Duodenal mucosa (tissue), 2 donors: ENCODE measurements around the gene TMEM184A.

Experiments used
- H3K27ac ChIP-seq: one replicate; pipeline ENCODE4 v1.7.0; 2013; ENCODE audit warnings: low read depth, low read length
- H3K27me3 ChIP-seq, 2 donors: one replicate each; pipeline ENCODE4 v1.7.0; 2013; ENCODE audit warnings: low read length in 2 of 2, control low read depth in 1 of 2; ENCODE audit not compliant: insufficient read depth in 2 of 2, control insufficient read depth in 1 of 2
- H3K36me3 ChIP-seq, 2 donors: one replicate each; pipeline ENCODE4 v1.7.0; 2013; ENCODE audit warnings: low read length in 2 of 2, control low read depth in 1 of 2; ENCODE audit not compliant: insufficient read depth in 2 of 2, control insufficient read depth in 1 of 2
- H3K4me1 ChIP-seq, 2 donors: one replicate each; pipeline ENCODE4 v1.7.0; 2013; ENCODE audit warnings: low read length in 2 of 2, control low read depth in 1 of 2; ENCODE audit not compliant: insufficient read depth in 2 of 2, control insufficient read depth in 1 of 2
- H3K4me3 ChIP-seq, 2 donors: one replicate each; pipeline ENCODE4 v1.7.0; 2013; ENCODE audit warnings: low read length in 2 of 2, low read depth in 1 of 2
- H3K9ac ChIP-seq, 2 donors: one replicate each; pipeline ENCODE4 v1.7.0; 2013; ENCODE audit warnings: low read length in 2 of 2, low read depth in 1 of 2
- H3K9me3 ChIP-seq, 2 donors: one replicate each; pipeline ENCODE4 v1.7.0; 2013; ENCODE audit warnings: low read length in 2 of 2, control low read depth in 1 of 2; ENCODE audit not compliant: control insufficient read depth in 1 of 2

The TMEM184A gene

GRCh38 chr7:1580422-1581030 is 24.5 kb upstream of the TMEM184A start:
- no peaks in the 10 kb centered on the region for H3K36me3 ChIP-seq
- H3K27me3 ChIP-seq, result no peaks in the 10 kb centered on the region
- H3K4me3 ChIP-seq, result no peak overlapping the region
- H3K9ac ChIP-seq, result no peak overlapping the region
- no peaks in the 10 kb centered on the region for H3K9me3 ChIP-seq
- H3K4me1 ChIP-seq, result peaks cover 0 to 4% of the 10 kb centered on the region in 2 donors
- no peak overlapping the region for H3K27ac ChIP-seq

GRCh38 chr7:1579481-1580421 is 23.7 kb upstream of the TMEM184A start:
- no peaks in the 10 kb centered on the region for H3K27me3 ChIP-seq
- no peaks in the 10 kb centered on the region for H3K9me3 ChIP-seq
- H3K36me3 ChIP-seq, result no peaks in the 10 kb centered on the region
- no peak overlapping the region for H3K4me3 ChIP-seq
- H3K9ac ChIP-seq, result no peak overlapping the region
- no peak overlapping the region for H3K27ac ChIP-seq
- peaks cover 0 to 4% of the 10 kb centered on the region in 2 donors for H3K4me1 ChIP-seq

DNA sequence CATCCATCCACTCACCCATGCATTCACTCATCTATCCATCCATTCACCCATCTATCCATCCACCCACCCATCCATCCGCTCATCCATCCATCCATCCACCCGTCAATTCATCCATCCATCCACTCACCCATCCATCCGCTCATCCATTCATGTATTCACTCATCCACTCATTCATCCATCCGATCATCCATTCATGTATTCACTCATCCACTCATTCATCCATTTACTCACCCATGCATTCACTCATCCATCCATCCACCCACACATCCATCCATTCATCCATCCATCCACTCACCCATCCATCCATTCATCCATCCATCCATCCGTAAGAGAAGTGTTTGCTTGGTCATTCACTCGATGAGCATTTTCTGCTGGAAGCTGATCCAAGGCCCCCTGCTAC is 22.5 kb upstream of the TMEM184A start:
- H3K27me3 ChIP-seq, result no peaks in the 10 kb centered on the region
- H3K36me3 ChIP-seq, result no peaks in the 10 kb centered on the region
- H3K9me3 ChIP-seq, result no peaks in the 10 kb centered on the region
- H3K4me3 ChIP-seq, result no peak overlapping the region
- H3K9ac ChIP-seq, result no peak overlapping the region
- H3K27ac ChIP-seq, result no peak overlapping the region
- H3K4me1 ChIP-seq, result peaks cover 0 to 4% of the 10 kb centered on the region in 2 donors

- H3K4me1 ChIP-seq, result peaks cover 0 to 4% of the 10 kb centered on the region in 2 donors
- no peak overlapping the region for H3K4me3 ChIP-seq
- H3K27me3 ChIP-seq, result no peaks in the 10 kb centered on the region
- no peak overlapping the region for H3K9ac ChIP-seq
- H3K9me3 ChIP-seq, result no peaks in the 10 kb centered on the region
- no peaks in the 10 kb centered on the region for H3K36me3 ChIP-seq
- H3K27ac ChIP-seq, result no peak overlapping the region
These were observed 20.7 kb upstream of the TMEM184A start for GRCh38 chr7:1576521-1577253.

- no peaks in the 10 kb centered on the region for H3K27me3 ChIP-seq
- no peak overlapping the region for H3K9ac ChIP-seq
- H3K9me3 ChIP-seq, result no peaks in the 10 kb centered on the region
- no peaks in the 10 kb centered on the region for H3K36me3 ChIP-seq
- H3K27ac ChIP-seq, result no peak overlapping the region
- no peak overlapping the region for H3K4me3 ChIP-seq
- peaks cover 5 to 9% of the 10 kb centered on the region in 2 donors for H3K4me1 ChIP-seq
These were observed 19.8 kb upstream of the TMEM184A start for GRCh38 chr7:1575809-1576208.

DNA sequence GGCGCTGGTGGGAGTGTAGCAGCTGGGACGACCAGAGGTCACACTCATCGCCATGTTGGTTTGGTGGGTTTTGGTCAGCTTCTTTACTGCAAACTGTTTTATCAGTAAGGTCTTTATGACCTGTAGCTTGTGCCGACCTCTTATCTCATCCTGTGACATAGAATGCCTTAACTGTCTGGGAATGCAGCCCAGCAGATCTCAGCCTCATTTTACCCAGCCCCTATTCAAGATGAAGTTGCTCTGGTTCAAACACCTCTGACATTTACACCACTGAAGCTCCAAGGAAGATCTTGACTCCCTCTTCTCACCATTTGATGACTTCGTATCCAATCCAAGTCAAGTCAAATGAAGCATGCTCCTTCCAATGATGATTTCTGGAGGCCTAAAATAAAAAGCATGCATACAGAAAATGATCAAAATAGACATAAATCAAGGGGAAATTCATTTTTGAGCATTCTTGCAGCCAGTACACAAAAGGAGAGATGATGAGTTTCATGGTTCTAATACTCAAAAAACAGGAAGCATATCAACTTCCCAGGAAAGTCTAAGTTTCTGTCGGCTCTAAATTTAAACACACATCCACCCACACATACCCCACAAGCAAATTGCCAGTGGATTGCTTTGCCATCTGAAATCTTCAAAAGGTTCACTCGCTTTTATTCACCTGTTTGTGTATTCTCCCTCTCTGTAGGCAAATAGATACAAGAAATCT is 16.3 kb upstream of the TMEM184A start:
- no peaks in the 10 kb centered on the region for H3K27me3 ChIP-seq
- no peak overlapping the region for H3K9ac ChIP-seq
- H3K36me3 ChIP-seq, result peaks cover 0 to 4% of the 10 kb centered on the region in 2 donors
- peaks cover 14 to 25% of the 10 kb centered on the region in 2 donors for H3K4me1 ChIP-seq
- H3K9me3 ChIP-seq, result no peaks in the 10 kb centered on the region
- no peak overlapping the region for H3K27ac ChIP-seq
- H3K4me3 ChIP-seq, result no peak overlapping the region

GRCh38 chr7:1569833-1570632 is 14.0 kb upstream of the TMEM184A start, which contains the start of gene PSMG3:
PSMG3 (minus strand) TSS chr7:1570032; CDS start chr7:1569339, 693 bp downstream.
- peak within 1 kb of the TSS; percentile 75 to 89 for H3K9ac ChIP-seq
- peaks cover 0 to 9% of the 10 kb centered on the region in 2 donors for H3K36me3 ChIP-seq
- H3K4me1 ChIP-seq, result peaks cover 19 to 37% of the 10 kb centered on the region in 2 donors

GRCh38 chr7:1569440-1569832 is 13.4 kb upstream of the TMEM184A start:
- H3K27ac ChIP-seq, result peak overlapping the region; percentile 30
- peak overlapping the region; percentile 74 to 89 for H3K9ac ChIP-seq

More at GRCh38 chr7:1569833-1570632, 14.0 kb upstream of the TMEM184A start, which contains the start of gene PSMG3:
- no peaks in the 10 kb centered on the region for H3K9me3 ChIP-seq
- H3K4me3 ChIP-seq, result peak within 1 kb of the TSS; percentile 84 to 87
- H3K27me3 ChIP-seq, result no peaks in the 10 kb centered on the region
- peak within 1 kb of the TSS; percentile 93 for H3K27ac ChIP-seq

DNA sequence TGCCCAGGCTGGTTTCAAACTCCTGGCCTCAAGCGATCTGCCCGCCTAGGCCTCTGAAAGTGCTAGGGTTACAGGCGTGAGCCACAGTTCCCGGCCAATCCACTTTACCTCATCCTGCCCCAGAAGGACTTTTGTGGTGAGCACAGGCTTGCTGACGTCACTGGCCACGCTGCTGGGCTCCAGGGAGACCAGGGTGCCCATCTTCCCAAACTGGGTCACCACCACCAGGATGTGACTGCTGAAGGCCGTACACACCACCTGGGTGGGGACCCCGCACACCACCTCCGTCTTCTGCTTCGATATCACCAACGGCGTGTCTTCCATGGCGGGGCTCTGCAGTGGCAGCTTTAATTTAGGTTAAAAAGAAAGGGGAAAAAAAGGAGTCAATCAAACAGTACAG is 13.0 kb upstream of the TMEM184A start:
- H3K4me3 ChIP-seq, result peak overlapping the region; percentile 84 to 87
- H3K9me3 ChIP-seq, result no peaks in the 10 kb centered on the region
- H3K27ac ChIP-seq, result no peak overlapping the region
- peaks cover 0 to 9% of the 10 kb centered on the region in 2 donors for H3K36me3 ChIP-seq
- H3K4me1 ChIP-seq, result peaks cover 19 to 37% of the 10 kb centered on the region in 2 donors
- no peaks in the 10 kb centered on the region for H3K27me3 ChIP-seq
- peak overlapping the region; percentile 74 to 89 for H3K9ac ChIP-seq

More at GRCh38 chr7:1569440-1569832, 13.4 kb upstream of the TMEM184A start:
- no peaks in the 10 kb centered on the region for H3K9me3 ChIP-seq
- no peaks in the 10 kb centered on the region for H3K27me3 ChIP-seq
- peaks cover 19 to 37% of the 10 kb centered on the region in 2 donors for H3K4me1 ChIP-seq
- peaks cover 0 to 9% of the 10 kb centered on the region in 2 donors for H3K36me3 ChIP-seq
- H3K4me3 ChIP-seq, result peak overlapping the region; percentile 84 to 87
